ENCODE results near the gene EFHC1.

GRCh38 chr6:52534363-52534762 is 114.2 kb downstream of the EFHC1 start:
- TF ChIP-seq MYC (IDR thresholded peaks at IDR 0.05; ENCODE audit: low read depth, low read length) (no peak), CTCF (IDR thresholded peaks at IDR 0.05; ENCODE audit: low read depth, low read length) (no peak)

Measured in NB4 (cell line).